ENCODE data around the gene MPO.

The MPO gene

DNA sequence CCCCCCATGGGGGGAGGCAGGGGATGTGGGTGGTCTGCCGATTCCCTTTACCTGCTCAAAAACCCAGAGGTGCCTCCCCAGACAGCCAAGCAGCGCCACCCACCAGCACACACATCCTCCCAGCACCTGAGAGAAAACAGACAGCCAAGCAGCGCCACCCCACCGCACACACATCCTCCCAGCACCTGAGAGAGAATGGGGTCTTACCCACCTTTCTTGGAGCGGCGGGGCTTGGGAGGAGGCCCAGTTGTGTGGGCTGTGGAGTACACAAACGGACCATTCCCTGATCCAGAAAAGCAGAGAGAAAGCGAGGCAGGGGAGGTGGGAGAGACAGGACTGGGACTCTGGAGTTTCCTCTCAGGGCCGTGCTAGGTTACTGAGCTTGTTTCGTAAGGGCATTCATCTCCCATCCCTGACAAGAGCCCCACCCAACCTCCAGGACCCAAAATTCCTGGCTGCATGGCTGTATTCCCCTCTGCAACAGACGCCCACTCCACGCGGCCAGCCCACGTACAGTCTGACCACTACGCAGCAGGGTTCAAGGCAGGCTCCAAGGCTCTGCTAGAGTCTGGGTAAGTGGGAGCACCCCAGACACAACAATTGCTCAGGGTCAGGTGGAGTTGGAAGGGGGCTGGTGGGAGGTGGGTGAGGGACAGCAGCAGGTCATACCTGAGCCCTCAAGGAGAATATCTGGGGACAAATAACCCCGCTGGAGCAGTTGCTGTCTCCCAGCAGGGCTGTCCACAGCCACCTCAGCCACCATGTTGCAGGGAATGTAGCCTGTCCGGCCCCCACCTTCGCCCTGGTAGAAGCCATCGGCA lies 25.6 kb upstream of the MPO start:
- DNase-seq (ENCODE audit: low spot score): no peak

GRCh38 chr17:58305626-58306025 lies 24.9 kb upstream of the MPO start:
- DNase-seq (ENCODE audit: low spot score): no peak

DNA sequence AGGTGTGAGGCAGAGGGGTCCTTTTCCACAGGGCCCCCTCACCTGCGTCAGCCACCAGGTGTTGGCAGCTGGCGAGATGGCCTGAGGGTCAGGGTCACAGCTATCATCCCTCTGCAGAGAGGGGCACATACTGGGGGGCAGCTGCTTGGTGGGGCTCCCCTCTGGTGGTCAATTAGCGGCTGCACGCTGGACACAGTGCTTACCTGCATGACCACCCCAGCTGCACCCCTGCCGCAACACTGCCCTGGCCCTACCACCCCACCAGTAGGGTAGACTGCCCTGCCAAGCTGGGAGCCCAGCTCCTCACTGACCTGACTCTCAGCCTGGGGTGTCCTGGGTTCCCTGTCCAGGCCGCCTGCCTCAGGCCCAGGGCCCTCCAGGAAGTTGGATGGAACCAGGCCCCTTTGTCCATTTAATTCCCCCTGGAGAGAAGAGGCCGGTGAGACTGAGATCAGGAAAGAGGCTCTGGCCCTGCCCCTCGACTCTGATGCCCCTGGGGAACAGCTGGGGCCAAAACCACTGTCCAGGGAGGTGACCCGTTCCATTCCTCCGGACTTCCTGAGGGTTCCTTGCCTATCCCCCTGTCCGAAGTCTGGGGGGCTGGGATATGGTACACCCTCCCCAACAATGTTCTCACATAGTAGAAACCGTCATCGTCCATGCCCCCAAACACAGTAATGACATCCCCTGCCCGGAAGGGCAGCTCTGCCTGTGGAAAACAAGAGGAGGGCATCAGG lies 24.2 kb upstream of the MPO start:
- DNase-seq (ENCODE audit: low spot score): no peak

- DNase-seq (ENCODE audit: low spot score): peak; percentile 44
Measured at GRCh38 chr17:58303971-58304749, 23.4 kb upstream of the MPO start.

DNA sequence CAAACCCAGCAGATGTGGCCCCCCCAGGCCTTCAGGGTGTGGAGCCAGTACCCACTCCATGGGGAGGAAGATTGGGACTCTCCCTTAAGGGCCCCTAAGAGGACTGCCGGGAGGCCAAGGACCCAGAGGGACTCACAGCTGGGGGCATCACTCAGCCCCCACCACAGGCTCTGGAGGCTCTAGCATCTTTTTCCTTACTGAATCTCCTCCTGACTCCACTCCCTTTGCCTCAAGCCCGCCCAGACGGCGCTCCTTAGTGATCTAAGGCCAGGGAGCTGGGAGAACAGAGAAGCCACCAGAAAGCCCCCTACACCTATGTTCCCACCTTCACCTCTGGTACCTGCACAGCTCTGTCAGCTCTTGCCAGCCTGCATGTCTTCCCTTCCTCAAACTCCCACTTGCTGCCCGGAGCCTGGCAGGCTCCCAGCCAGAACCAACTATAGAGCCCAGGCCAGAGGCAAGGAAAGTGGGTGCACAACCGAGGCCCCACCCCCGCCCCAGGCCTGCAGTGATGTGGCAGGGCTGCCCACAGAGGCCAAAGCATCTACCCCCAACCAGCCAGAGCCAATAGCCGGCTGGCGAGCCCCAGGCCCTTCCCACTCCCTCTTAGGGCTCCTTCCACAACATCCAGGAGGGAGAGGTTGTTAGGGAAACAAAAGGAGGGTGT lies 22.3 kb upstream of the MPO start:
- no peak for DNase-seq (ENCODE audit: low spot score)

- DNase-seq (ENCODE audit: low spot score): no peak
Measured at GRCh38 chr17:58302171-58302918, 21.6 kb upstream of the MPO start.

GRCh38 chr17:58301504-58302150 lies 20.9 kb upstream of the MPO start:
- DNase-seq (ENCODE audit: low spot score): no peak

GRCh38 chr17:58300336-58300735 lies 19.6 kb upstream of the MPO start:
- DNase-seq (ENCODE audit: low spot score): no peak

GRCh38 chr17:58294034-58294433 lies 13.3 kb upstream of the MPO start:
- DNase-seq (ENCODE audit: low spot score): no peak

DNA sequence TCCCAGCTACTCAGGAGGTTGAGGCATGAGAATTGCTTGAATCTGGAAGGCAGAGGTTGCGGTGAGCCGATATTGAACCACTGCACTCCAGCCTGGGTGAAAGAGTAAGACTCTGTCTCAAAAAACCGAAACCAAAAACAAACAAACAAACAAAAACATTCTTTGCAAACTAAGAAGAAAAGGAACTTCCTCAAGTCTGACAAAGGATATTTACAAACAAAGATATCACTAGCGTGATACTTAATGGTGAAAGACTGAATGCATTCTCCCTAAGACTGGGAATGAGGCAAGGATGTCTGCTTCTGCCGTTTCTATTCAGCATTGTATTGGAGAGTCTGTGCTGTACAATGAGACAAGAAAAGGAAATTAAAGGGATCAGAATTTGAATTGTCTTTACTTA lies 10.5 kb upstream of the MPO start:
- DNase-seq (ENCODE audit: low spot score): no peak

DNA sequence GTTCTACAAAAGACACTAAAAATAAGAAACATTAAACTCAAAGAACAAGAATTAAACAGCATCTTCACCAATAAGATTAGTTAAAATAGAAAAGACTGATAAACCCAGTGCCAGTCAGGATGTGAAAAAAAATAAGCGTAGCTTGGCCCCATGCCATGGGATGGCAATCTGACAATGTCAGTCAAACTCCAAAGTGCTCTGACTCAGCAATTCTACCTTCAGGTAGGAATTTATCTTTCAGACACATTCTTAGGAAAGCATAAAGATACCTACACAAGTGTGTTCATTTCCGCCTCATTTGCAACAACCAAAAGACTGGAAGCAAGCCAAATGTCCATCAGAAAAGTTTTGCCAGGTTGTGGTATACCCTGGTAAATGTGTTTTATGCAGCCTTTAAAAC lies 9.1 kb upstream of the MPO start:
- DNase-seq (ENCODE audit: low spot score): no peak

DNA sequence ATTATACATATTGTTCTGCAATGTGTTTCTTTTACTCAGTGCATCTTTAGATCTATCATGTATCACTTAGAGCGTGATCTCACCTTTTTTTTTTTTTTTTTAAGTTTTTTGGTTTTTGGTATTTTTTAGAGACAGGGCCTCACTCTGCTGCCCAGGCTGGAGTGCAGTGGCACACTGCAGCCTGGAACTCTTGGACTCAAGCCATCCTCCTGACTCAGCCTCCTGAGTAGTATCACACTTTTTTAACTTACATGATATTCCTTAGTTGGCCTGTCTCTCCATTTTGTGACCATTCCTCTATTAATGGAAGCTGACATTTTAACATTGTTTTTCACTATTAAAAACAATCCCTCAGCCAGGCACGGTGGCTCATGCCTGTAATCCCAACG lies 4.7 kb upstream of the MPO start:
- DNase-seq (ENCODE audit: low spot score): no peak

DNA sequence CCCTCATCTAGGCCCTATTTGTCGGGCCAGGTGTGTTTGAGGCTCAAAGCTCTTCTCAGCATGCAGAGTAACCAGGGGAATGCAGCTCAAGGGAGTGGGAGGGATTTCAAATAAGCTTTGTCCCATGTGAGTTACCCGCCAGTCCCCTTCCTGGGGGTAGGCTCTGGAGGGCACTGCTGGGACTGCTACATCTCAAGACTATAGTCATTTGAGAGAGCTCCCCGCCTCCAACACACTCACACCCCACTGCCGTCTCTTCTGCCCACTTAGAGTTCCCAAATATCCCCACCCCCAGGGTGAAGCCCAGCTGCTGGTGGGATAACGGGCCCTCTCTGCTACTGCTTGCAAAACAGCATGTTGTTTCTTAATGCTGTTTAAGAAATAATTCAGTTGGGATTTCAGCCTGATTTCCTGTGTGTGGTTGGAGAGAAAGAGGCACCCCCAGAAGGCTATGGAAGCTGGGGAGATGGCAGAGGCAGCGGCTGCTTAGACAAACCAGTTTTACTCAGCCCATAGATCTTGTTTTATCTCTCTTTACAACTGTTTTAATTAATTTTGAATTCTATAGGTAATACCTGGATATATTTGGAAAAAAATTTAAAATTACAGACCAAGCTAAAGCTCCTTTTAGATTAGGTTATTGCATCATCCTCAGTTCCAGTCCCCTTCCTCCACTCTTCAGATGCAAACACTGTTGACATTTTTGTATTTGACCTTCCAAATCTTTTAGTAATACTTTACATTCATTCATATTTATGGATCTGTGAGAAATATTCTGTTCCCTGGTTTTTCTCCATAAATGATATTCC lies 4.1 kb upstream of the MPO start:
- no peak for DNase-seq (ENCODE audit: low spot score)

GRCh38 chr17:58283674-58284612 lies 3.2 kb upstream of the MPO start:
- no peak for DNase-seq (ENCODE audit: low spot score)

- DNase-seq (ENCODE audit: low spot score): no peak
Measured at GRCh38 chr17:58282442-58282841, 1.7 kb upstream of the MPO start.

- DNase-seq (ENCODE audit: low spot score): no peak
Measured at GRCh38 chr17:58281511-58282011, 826 bp upstream of the MPO start.

GRCh38 chr17:58279736-58280479 lies 827 bp downstream of the MPO start:
- no peak for DNase-seq (ENCODE audit: low spot score)
